Peyer's patch (tissue), 4 donors: ENCODE results near the gene OPRL1. TPM values are rescaled to one million over a fixed set of nuclear protein-coding genes. Genes with fewer than 3 reads are reported as not detected.

Source experiments
- DNase-seq, 3 donors: peaks; one replicate each; pipeline ENCODE4 v3.0.0-alpha.2; 2017 to 2019
- H3K27ac ChIP-seq, 4 donors: fragments of 200-600 bp; sonication (generic); one replicate each; pipeline ENCODE4 v1.5.1; 2016 to 2019
- H3K27me3 ChIP-seq, 2 donors: fragments of 200-600 bp; sonication (generic); one replicate each; pipeline ENCODE4 v1.5.1; 2019
- H3K36me3 ChIP-seq, 3 donors: fragments of 200-600 bp; sonication (generic); one replicate each; pipeline ENCODE4 v1.5.1; 2016 to 2019
- H3K4me1 ChIP-seq, 4 donors: fragments of 200-600 bp; sonication (generic); one replicate each; pipeline ENCODE4 v1.5.1; 2016 to 2019
- H3K4me3 ChIP-seq, 4 donors: fragments of 200-600 bp; sonication (generic); 1 replicate in 3 of 4; 2 replicates in 1 of 4; pipeline ENCODE4 v1.5.1; 2016 to 2019; ENCODE audit warnings: mild to moderate bottlenecking in 1 of 4
- H3K9me3 ChIP-seq, 4 donors: fragments of 200-600 bp; sonication (generic); one replicate each; pipeline ENCODE4 v1.5.1; 2016 to 2019; ENCODE audit warnings: mild to moderate bottlenecking in 1 of 4
- POLR2A ChIP-seq, 2 donors: fragments of 450-650 bp; IDR thresholded peaks; one replicate each; pipeline ENCODE4 v1.5.1; 2017; ENCODE audit warnings: antibody characterized with exemption in 2 of 2, mild to moderate bottlenecking in 2 of 2, moderate library complexity in 2 of 2
- total RNA-seq, 4 donors: library from RNA; depleted of rRNA; stranded (reverse); fragments of >200 nt; gene quantifications; one replicate each; pipeline ENCODE4 v1.1.0, GENCODE V29; 2016
- TF ChIP-seq, protein P1 (sequence below), 6 experiments: fragments of 450-650 bp in 4 of 6; fragments of 200-600 bp in 2 of 6; sonication (generic) in 1 of 6; IDR thresholded peaks; one replicate each; pipeline ENCODE4 v1.5.1; 2017 to 2019; ENCODE audit warnings: antibody characterized with exemption in 6 of 6, mild to moderate bottlenecking in 3 of 6, moderate library complexity in 1 of 6

Gene OPRL1
- total RNA-seq, 4 donors from 2014 or later, result 0.27 TPM; not detected in 3

DNA sequence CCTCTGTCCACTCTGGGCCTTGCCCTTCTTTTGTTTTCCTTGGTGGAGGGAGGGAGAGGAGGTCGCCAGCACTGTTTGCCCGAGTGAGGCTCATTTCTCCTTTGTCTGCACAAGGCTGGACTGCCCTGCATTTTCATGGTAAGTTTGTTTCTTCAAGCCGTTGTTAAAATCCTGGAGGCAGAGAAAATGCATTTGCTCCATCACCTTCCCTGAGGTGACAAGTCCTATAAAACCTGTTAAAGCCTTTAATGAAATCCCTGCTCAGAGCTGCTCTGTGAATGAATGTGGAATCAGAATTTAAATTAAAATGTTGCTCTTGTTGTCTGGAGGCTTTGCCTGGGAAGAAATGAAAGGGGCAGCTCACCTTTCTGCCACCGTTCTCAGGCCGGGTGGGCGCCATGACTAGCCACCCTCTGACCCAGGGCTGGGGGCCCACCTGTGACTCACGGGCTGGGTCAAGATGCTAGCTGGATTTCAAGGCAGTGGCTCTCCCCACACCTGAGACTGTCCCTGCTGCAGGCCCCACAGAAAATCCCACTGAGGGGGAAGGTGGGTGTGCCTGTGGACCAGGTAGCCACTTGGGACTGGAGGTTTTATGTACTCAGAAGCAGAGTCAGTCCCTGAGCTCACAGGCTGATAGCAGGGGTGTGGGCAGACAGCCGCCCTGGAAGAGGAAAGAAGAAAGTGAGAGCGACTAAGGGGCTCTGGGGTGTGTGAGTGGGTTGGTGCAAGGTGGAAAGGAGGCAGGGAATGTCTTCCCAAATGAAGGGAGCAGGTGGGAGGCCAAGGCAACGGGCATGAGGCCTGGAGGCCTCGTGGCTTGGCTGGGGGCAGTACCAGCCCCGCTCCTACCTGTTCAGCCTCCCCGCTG, 60.4 kb downstream of the OPRL1 start:
- Histone ChIP-seq H3K4me3 (no peak overlapping the region), H3K9me3 (peaks cover 0 to 9% (median under 1%) of the 10 kb centered on the region in 4 donors), H3K36me3 (no peaks in the 10 kb centered on the region), H3K27ac (no peak overlapping the region), H3K27me3 (no peaks in the 10 kb centered on the region), H3K4me1 (no peaks in the 10 kb centered on the region)
- peak in 1 of 3 donors; percentile 21 for DNase-seq
- no peak for TF ChIP-seq POLR2A (IDR thresholded peaks at IDR 0.05)
- TF ChIP-seq, protein P1, sequence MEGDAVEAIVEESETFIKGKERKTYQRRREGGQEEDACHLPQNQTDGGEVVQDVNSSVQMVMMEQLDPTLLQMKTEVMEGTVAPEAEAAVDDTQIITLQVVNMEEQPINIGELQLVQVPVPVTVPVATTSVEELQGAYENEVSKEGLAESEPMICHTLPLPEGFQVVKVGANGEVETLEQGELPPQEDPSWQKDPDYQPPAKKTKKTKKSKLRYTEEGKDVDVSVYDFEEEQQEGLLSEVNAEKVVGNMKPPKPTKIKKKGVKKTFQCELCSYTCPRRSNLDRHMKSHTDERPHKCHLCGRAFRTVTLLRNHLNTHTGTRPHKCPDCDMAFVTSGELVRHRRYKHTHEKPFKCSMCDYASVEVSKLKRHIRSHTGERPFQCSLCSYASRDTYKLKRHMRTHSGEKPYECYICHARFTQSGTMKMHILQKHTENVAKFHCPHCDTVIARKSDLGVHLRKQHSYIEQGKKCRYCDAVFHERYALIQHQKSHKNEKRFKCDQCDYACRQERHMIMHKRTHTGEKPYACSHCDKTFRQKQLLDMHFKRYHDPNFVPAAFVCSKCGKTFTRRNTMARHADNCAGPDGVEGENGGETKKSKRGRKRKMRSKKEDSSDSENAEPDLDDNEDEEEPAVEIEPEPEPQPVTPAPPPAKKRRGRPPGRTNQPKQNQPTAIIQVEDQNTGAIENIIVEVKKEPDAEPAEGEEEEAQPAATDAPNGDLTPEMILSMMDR (IDR thresholded peaks at IDR 0.05), result no peak

DNA sequence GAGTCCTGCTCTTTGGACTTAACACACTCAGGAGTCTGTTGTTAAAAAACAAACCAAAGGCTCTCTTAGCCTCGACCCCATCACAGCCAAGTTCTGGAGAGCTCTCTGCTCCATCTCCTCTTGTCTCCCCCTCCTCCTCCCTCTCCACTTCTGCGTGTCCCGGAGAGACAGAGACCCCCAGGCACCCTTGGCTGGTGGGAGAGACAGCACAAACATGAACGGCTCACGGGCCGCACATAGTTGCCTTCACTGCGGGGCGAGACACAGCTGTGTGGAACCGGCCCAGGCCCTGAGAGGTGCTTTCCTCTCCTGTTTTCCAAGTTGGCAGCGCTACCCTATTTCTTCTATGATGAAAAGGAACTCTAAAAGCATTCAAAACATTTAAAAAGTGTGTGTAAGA, 61.1 kb downstream of the OPRL1 start:
- no peak for TF ChIP-seq POLR2A (IDR thresholded peaks at IDR 0.05)
- TF ChIP-seq, protein P1 (IDR thresholded peaks at IDR 0.05), result no peak
- Histone ChIP-seq H3K4me1 (no peaks in the 10 kb centered on the region), H3K27ac (no peak overlapping the region), H3K4me3 (no peak overlapping the region), H3K27me3 (no peaks in the 10 kb centered on the region), H3K9me3 (peaks cover 0 to 13% (median 2%) of the 10 kb centered on the region in 4 donors), H3K36me3 (no peaks in the 10 kb centered on the region)
- peak in 1 of 3 donors; percentile 32 for DNase-seq

DNA sequence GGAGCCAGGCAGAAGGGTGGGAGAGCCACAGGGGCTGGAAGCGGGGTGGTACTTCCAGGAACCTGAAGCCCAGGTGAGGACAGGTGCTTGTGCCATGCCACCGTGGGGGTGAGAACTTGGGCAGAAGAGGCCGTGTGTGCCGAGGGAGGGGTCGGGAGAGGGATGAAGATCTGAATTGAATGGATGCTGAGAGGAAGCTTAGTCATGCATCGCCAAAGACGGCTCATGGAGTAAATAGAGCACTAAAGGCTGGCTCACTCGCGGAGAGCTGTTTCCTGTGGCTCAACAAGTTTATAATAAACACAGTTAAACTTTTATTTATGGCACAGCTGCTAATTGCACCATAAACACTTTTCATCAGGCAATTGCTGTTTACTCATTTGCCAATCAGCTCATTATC, 62.7 kb downstream of the OPRL1 start:
- H3K9me3 ChIP-seq, result peaks cover 0 to 13% (median 2%) of the 10 kb centered on the region in 4 donors
- H3K27ac ChIP-seq, result no peak overlapping the region
- H3K4me1 ChIP-seq, result no peaks in the 10 kb centered on the region
- no peak overlapping the region for H3K4me3 ChIP-seq
- no peaks in the 10 kb centered on the region for H3K36me3 ChIP-seq
- TF ChIP-seq, protein P1 (IDR thresholded peaks at IDR 0.05), result no peak
- no peak for TF ChIP-seq POLR2A (IDR thresholded peaks at IDR 0.05)
- DNase-seq, result peak in 1 of 3 donors; percentile 21
- H3K27me3 ChIP-seq, result no peaks in the 10 kb centered on the region

DNA sequence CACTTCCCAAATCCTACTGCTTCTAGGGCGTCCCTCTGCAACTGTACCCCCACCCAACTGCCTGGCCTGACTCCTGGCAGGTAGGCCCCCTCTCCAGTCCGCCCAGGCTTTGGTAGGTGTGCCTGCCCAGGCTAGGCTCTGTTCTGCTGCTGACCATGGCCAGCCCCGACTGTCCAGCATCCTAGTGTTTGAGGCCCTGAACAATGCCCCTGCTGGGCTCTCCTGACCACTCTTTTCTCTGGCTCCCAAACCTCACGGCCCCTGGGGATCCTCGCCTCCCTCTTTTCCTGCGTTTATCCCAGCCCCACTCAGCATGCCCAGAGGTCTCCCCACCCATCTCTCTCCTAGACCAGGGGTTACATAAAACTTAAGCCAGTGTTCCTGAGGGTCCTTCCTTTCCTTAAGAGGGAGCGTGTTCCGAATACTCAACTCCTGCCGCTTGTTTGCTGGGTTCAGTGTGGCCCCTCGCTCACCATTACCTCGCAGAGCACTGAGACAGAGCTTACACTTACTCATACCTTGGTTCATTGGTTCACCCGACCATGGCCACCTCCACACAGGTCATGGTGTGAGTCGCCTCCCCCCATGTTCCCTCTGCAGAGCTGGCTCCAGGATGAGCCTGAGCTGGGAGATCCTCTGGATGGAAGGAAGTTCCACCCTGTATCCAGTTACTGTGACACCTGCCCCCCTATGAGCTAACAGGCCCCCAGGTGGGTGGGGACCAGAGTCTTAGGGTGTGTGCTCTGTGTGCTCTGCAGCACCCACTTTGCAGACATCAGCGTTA, 63.3 kb downstream of the OPRL1 start:
- H3K27me3 ChIP-seq, result no peaks in the 10 kb centered on the region
- H3K4me3 ChIP-seq, result no peak overlapping the region
- H3K36me3 ChIP-seq, result no peaks in the 10 kb centered on the region
- DNase-seq, result peak in 1 of 3 donors; percentile 28
- no peaks in the 10 kb centered on the region for H3K4me1 ChIP-seq
- no peak overlapping the region for H3K27ac ChIP-seq
- no peak for TF ChIP-seq POLR2A (IDR thresholded peaks at IDR 0.05)
- TF ChIP-seq, protein P1 (IDR thresholded peaks at IDR 0.05), result no peak
- H3K9me3 ChIP-seq, result peaks cover 0 to 13% (median 2%) of the 10 kb centered on the region in 4 donors

DNA sequence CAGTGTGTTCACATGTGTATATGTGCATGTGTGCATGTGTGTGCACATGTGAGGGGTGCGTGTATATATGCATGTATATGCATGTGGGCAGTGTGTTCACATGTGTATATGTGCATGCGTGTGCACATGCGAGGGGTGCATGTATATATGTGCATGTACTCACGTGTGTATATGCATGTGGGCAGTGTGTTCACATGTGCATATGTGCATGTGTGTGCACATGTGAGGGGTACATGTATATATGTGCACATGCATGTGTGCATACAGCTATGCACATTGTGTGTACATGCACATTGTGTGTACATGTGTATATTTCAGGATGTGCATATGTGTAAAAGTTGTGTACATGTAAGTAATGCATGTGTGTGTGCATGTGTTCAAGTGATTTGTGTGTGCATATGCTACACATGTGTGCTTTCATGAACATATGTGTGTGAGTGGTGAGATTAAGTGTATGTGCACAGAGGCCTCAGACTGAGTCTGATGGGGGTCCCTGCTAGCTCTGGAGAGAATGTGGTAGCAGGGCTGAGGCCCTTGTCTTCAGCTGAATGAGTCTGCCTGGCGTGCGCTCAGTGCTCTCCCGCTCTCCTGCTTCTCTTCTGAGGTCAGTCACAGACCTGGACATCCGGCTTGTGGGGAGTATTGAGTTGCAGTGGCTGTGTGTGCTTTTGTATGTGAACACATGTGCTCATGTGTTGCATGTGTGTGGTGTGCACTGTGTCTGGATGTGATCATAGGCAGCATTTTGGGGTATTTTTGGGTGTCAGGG, 64.4 kb downstream of the OPRL1 start:
- no peak overlapping the region for H3K27ac ChIP-seq
- no peak for TF ChIP-seq POLR2A (IDR thresholded peaks at IDR 0.05)
- TF ChIP-seq, protein P1 (IDR thresholded peaks at IDR 0.05), result no peak
- no peak for DNase-seq
- H3K9me3 ChIP-seq, result peaks cover 0 to 13% (median 2%) of the 10 kb centered on the region in 4 donors
- no peaks in the 10 kb centered on the region for H3K36me3 ChIP-seq
- H3K27me3 ChIP-seq, result no peaks in the 10 kb centered on the region
- no peaks in the 10 kb centered on the region for H3K4me1 ChIP-seq
- no peak overlapping the region for H3K4me3 ChIP-seq
